Measurements from ENCODE around the gene ING5. TPM values are rescaled to one million over a fixed set of nuclear protein-coding genes. Genes with fewer than 3 reads are reported as not detected.

Gene ING5
- total RNA-seq, 4 donors from 2014 or later = 12.1 to 33.9 (median 27.5) TPM

Other genes with a start within 250 kb of the ING5 start
- gene STK25, start 193.5 kb upstream of the ING5 start, total RNA-seq = 100 to 1,000 TPM; 407 to 555 (median 524) TPM
- 1 to 10 TPM in 3 of 4 donors, under 1 TPM in 1; 0.92 to 4.7 (median 2.3) TPM for gene BOK, start 143.3 kb upstream of the ING5 start, total RNA-seq
- 10 to 100 TPM; 71.3 to 83.3 (median 79.9) TPM for gene THAP4, start 64.9 kb upstream of the ING5 start, total RNA-seq
- 10 to 100 TPM; 32.0 to 57.5 (median 49.8) TPM for gene ATG4B, start 64.3 kb upstream of the ING5 start, total RNA-seq
- gene DTYMK, start 15.2 kb upstream of the ING5 start, total RNA-seq = 1 to 10 TPM; 3.9 to 8.2 (median 5.9) TPM
- 10 to 100 TPM; 15.9 to 39.6 (median 20.3) TPM for gene D2HGDH, start 32.6 kb downstream of the ING5 start, total RNA-seq
- 1 to 10 TPM in 1 of 4 donors, not detected in 3; 1.6 TPM for gene GAL3ST2, start 74.8 kb downstream of the ING5 start, total RNA-seq
- 100 to 1,000 TPM in 1 of 4 donors, 10 to 100 TPM in 1, 1 to 10 TPM in 2; 3.0 to 119 (median 19.4) TPM for gene NEU4, start 107.2 kb downstream of the ING5 start, total RNA-seq
- under 1 TPM in 1 of 4 donors, not detected in 3; 0.13 TPM for gene PDCD1, start 156.9 kb downstream of the ING5 start, total RNA-seq
- gene RTP5, start 167.7 kb downstream of the ING5 start, total RNA-seq = not detected

All from gastrocnemius medialis (tissue), 4 donors.